HG02623 (cell line): ENCODE data around the gene ITGA8.
"Not testable (repeated sequence)": the region's sequence is repeated elsewhere in the genome, so short reads cannot be mapped to it uniquely, and the experiment has no call there.

Source experiments
- ATAC-seq: cut with Tn5 transposase; IDR thresholded peaks from one replicate; pipeline ENCODE4 v1.9.1; 2021; ENCODE audit warnings: moderate library complexity; ENCODE audit not compliant: unreplicated experiment

ITGA8 gene

GRCh38 chr10:15719899-15720634, at the start of gene ITGA8:
Gene ITGA8, minus strand, starts transcription at chr10:15719922. Its CDS starts 151 bp downstream, at chr10:15719771.
- no peak for ATAC-seq

- no peak for ATAC-seq
These were observed 45.3 kb upstream of the ITGA8 start for GRCh38 chr10:15764892-15765454.

- ATAC-seq = no peak
These were observed 43.3 kb upstream of the ITGA8 start for GRCh38 chr10:15763006-15763405.

- not testable (repeated sequence) for ATAC-seq
These were observed 42.5 kb upstream of the ITGA8 start for GRCh38 chr10:15762239-15762638.

- not testable (repeated sequence) for ATAC-seq
These were observed 41.5 kb upstream of the ITGA8 start for GRCh38 chr10:15761224-15761623.

GRCh38 chr10:15760681-15761080, 41.0 kb upstream of the ITGA8 start:
- no peak for ATAC-seq

- no peak for ATAC-seq
These were observed 39.5 kb upstream of the ITGA8 start for GRCh38 chr10:15759265-15759664.

- no peak for ATAC-seq
These were observed 38.9 kb upstream of the ITGA8 start for GRCh38 chr10:15758618-15759017.

GRCh38 chr10:15754937-15755336, 35.2 kb upstream of the ITGA8 start:
- no peak for ATAC-seq

GRCh38 chr10:15751046-15751445, 31.3 kb upstream of the ITGA8 start:
- no peak for ATAC-seq

- no peak for ATAC-seq
These were observed 28.4 kb upstream of the ITGA8 start for GRCh38 chr10:15748126-15748525.

- ATAC-seq = no peak
These were observed 27.9 kb upstream of the ITGA8 start for GRCh38 chr10:15747632-15748031.

GRCh38 chr10:15745751-15746150, 26.0 kb upstream of the ITGA8 start:
- no peak for ATAC-seq

- no peak for ATAC-seq
These were observed 24.6 kb upstream of the ITGA8 start for GRCh38 chr10:15744217-15744865.

- no peak for ATAC-seq
These were observed 23.7 kb upstream of the ITGA8 start for GRCh38 chr10:15743443-15743842.

- no peak for ATAC-seq
These were observed 23.1 kb upstream of the ITGA8 start for GRCh38 chr10:15742836-15743235.

- ATAC-seq = no peak
These were observed 22.4 kb upstream of the ITGA8 start for GRCh38 chr10:15742102-15742501.

GRCh38 chr10:15741581-15741980, 21.9 kb upstream of the ITGA8 start:
- ATAC-seq = no peak

GRCh38 chr10:15740261-15740660, 20.5 kb upstream of the ITGA8 start:
- no peak for ATAC-seq

- ATAC-seq = no peak
These were observed 19.7 kb upstream of the ITGA8 start for GRCh38 chr10:15739254-15739970.

GRCh38 chr10:15738270-15738925, 18.7 kb upstream of the ITGA8 start:
- ATAC-seq = no peak
